Measurements from ENCODE around the gene DPH6. TPM values are rescaled to one million over a fixed set of nuclear protein-coding genes. Genes with fewer than 3 reads are reported as not detected.

DPH6 gene
- total and polyA plus RNA-seq, 12 donors, result 6.1 to 25.8 (median 22.9) TPM

DNA sequence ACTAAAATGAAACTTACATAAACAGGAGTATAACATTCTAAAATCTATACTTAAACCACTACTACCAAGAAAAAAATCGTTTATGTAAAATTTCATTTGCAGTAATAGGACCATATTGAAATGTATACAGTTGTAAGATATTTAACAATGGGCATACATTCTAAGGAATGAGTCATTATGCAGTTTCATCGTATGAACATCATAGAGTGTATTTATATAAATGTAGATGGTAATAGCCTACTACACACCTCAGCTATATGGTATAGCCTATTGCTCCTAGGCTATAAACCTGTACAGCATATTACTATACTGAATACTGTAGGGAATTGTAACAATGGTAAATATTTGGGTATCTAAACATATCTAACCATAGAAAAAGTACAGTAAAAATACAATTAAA lies 79.5 kb downstream of the DPH6 start:
- H3K27ac ChIP-seq, result no peak overlapping the region
- H3K9me3 ChIP-seq, result no peaks in the 10 kb centered on the region
- no peak overlapping the region for H3K4me3 ChIP-seq
- TF ChIP-seq, protein P1, sequence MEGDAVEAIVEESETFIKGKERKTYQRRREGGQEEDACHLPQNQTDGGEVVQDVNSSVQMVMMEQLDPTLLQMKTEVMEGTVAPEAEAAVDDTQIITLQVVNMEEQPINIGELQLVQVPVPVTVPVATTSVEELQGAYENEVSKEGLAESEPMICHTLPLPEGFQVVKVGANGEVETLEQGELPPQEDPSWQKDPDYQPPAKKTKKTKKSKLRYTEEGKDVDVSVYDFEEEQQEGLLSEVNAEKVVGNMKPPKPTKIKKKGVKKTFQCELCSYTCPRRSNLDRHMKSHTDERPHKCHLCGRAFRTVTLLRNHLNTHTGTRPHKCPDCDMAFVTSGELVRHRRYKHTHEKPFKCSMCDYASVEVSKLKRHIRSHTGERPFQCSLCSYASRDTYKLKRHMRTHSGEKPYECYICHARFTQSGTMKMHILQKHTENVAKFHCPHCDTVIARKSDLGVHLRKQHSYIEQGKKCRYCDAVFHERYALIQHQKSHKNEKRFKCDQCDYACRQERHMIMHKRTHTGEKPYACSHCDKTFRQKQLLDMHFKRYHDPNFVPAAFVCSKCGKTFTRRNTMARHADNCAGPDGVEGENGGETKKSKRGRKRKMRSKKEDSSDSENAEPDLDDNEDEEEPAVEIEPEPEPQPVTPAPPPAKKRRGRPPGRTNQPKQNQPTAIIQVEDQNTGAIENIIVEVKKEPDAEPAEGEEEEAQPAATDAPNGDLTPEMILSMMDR (IDR thresholded peaks at IDR 0.05), result no peak
- intact Hi-C loops (cut with DNase I), result no loop called here
- no peaks in the 10 kb centered on the region for H3K36me3 ChIP-seq
- no peak for ATAC-seq
- no peaks in the 10 kb centered on the region for H3K4me1 ChIP-seq
- H3K27me3 ChIP-seq, result no peaks in the 10 kb centered on the region
- DNase-seq, result no peak
- WGBS, 2 donors, result 46 to 48% methylated on average over 2 of the region's 2 CpGs

DNA sequence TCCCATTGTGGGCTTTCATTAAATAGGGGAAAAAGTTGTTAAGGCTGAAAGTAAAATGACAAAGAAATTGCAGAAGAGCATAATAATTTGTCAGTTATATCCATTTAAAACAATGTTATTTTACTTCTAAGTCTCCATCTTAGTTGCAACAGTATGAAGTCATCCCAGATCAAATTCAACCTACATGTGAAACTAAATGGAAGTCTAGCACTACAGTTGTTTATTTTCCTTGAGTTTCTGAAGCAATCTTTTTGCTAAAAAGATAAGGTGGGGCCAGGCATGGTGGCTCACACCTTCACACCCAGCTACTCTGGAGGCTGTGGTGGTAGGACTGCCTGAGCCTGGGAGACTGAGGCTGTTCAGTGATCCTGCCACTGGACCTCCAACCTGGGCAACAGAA lies 80.2 kb downstream of the DPH6 start:
- no peak for ATAC-seq
- Histone ChIP-seq H3K9me3 (no peaks in the 10 kb centered on the region), H3K4me3 (no peak overlapping the region), H3K27me3 (no peaks in the 10 kb centered on the region), H3K27ac (no peak overlapping the region), H3K36me3 (no peaks in the 10 kb centered on the region), H3K4me1 (no peaks in the 10 kb centered on the region)
- intact Hi-C loops (cut with DNase I), result no loop called here
- DNase-seq, result no peak
- TF ChIP-seq, protein P1 (IDR thresholded peaks at IDR 0.05), result no peak

DNA sequence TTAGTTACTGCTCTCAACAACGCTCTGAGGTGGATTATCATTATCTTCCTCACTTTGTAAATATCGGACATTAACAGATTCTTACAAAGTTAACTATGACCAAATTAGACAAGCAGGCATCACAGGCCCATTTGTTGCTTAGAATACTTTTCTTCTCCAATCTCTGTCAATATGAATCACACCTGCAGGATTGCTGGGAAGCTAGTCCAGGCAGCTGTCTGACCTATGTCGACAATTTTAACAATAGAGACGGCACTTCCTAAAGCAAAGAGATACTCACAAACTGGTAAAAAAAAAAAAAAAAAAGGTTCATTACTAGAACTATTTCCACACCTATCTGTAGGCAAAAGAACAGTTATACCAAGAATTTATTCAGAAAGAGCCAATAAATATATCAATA lies 85.3 kb downstream of the DPH6 start:
- Histone ChIP-seq H3K4me3 (no peak overlapping the region), H3K36me3 (no peaks in the 10 kb centered on the region), H3K9me3 (no peaks in the 10 kb centered on the region), H3K27ac (no peak overlapping the region), H3K27me3 (no peaks in the 10 kb centered on the region), H3K4me1 (peaks cover 0 to 5% (median 0%) of the 10 kb centered on the region in 9 donors)
- DNase-seq, result no peak
- intact Hi-C loops (cut with DNase I), result no loop called here
- TF ChIP-seq, protein P1 (IDR thresholded peaks at IDR 0.05), result no peak
- ATAC-seq, result no peak
- 70 to 72% methylated on average over 4 of the region's 4 CpGs for WGBS, 2 donors

DNA sequence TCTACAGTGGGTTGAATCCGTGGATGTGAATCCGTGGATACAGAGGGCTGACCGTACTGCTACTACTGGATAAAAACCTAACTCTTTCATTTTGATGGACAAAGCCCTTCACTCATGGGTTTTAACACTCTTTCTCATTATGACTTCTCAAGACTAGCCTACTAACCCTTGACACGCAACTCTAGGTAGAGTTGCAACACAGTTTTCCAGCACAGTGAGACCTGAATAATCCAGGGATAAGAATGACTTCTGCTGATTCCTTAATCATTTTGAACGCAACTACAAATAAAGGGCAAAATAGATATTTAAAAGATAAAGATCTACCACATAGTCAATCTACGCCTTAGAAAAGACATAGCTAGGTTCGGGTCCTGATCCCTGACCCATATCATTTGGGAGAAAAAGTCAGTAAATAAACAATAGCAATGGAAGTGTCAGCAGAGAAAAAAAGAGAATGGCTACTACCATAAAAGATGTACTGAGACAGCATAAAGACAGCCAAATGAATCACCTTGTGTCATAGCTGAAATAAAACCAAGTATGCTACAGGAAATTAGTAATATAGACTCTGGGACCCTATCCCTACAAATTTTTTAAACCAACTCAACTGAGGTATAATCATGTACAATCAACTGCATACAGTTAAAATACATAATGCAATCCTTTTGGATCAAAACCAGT lies 87.6 kb downstream of the DPH6 start:
- ATAC-seq (no peak), DNase-seq (no peak)
- H3K36me3 ChIP-seq, result peaks cover 0 to 8% (median 0%) of the 10 kb centered on the region in 9 donors
- no peak overlapping the region for H3K27ac ChIP-seq
- WGBS, 2 donors, result 94 to 95% methylated on average over 7 of the region's 7 CpGs
- no peaks in the 10 kb centered on the region for H3K27me3 ChIP-seq
- no peaks in the 10 kb centered on the region for H3K9me3 ChIP-seq
- H3K4me3 ChIP-seq, result no peak overlapping the region
- TF ChIP-seq, protein P1 (IDR thresholded peaks at IDR 0.05), result no peak
- peaks cover 0 to 7% (median 0%) of the 10 kb centered on the region in 9 donors for H3K4me1 ChIP-seq
- intact Hi-C loops (cut with DNase I), result no loop called here
